Renal pelvis (tissue), 4 donors: ENCODE data around the gene UPP2. TPM values are rescaled to one million over a fixed set of nuclear protein-coding genes. Genes with fewer than 3 reads are reported as not detected.
A peak's percentile ranks its signal among the peaks of the same experiment; 100 is the strongest.

Experiments
- DNase-seq: peaks from one replicate; pipeline ENCODE4 v3.0.0-alpha.2; 2013
- polyA plus RNA-seq, 3 donors: library from polyadenylated mRNA; unstranded; fragments of 120-200 nt; gene quantifications; one replicate each; pipeline ENCODE4 v1.2.1, GENCODE V29; 2013; ENCODE audit not compliant: insufficient read length in 3 of 3

The UPP2 gene
- polyA plus RNA-seq, 3 donors: 7.2 to 9.7 (median 9.6) TPM

GRCh38 chr2:158102446-158102845 lies 770 bp downstream of the UPP2 start:
- DNase-seq: no peak

GRCh38 chr2:158103411-158104012 lies 1.8 kb downstream of the UPP2 start:
- no peak for DNase-seq

- no peak for DNase-seq
These were observed 3.2 kb downstream of the UPP2 start for GRCh38 chr2:158104903-158105302.

GRCh38 chr2:158112992-158113391 lies 11.3 kb downstream of the UPP2 start:
- no peak for DNase-seq

DNA sequence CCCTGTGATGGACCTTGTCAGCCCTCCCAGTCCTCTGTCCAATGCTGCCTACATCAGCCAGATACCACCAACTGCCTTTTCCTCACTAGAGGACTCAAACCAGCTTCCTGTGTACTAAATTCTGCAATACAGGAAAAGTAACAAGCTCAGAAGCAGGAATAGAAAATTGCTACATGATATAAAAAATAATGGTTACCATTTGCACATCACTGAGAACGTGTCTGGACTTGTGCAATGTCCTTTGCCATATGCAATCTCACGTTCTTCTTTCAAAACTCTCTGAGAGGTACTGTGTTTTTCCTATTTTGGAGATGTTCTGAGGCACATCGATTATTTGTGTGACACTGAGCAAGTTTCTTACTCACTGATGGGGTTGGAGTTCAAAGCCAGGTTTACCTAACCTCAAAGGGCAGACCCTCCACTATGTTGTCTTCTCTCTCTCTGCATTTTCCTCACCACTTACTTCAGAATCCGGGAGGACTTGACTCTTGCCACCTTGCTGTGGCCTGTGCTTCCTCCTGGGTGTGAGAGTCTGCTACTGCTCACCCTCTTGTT lies 12.1 kb downstream of the UPP2 start:
- DNase-seq: no peak

DNA sequence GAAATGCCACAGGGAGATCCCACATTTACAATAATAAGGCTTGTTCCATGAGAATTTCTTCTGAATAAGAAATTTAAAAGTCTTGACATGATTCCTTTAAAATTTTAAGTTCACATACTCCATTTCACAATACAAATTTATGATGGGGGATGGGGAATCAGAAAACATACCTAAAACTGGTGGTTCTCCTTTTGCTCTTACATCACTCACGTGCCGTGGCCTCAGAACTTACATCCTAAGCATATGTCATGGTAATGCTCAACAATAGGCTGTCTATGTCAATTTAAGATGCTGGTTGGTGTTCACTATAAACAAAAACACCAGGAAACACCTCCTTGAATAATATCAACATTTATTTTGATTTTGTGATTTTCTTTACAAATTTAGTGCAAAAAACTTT lies 12.8 kb downstream of the UPP2 start:
- no peak for DNase-seq

- DNase-seq: no peak
These were observed 13.6 kb downstream of the UPP2 start for GRCh38 chr2:158115202-158115767.

- no peak for DNase-seq
These were observed 15.3 kb downstream of the UPP2 start for GRCh38 chr2:158116936-158117335.

DNA sequence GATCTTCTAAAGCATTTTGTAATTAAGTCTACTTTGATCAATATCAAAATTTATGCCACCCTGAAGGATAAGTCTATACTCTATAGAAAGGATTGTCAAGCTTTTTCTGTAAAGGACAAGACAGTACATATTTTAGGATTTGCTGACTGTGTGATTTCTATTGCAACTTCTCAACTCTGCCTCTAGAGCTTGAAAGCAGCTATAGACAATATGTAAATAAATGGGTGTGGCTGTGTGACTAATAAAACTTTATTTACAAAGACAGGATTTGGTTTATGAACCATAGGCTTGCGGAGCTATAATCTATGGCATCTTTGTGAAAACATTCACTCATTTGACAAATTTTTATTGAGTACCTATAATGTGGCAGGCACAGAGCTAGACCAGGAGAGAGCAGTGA lies 18.4 kb downstream of the UPP2 start:
- no peak for DNase-seq

GRCh38 chr2:158120664-158121641 lies 19.3 kb downstream of the UPP2 start:
- no peak for DNase-seq

- DNase-seq: no peak
These were observed 23.2 kb downstream of the UPP2 start for GRCh38 chr2:158124896-158125295.

GRCh38 chr2:158125756-158126498 lies 24.3 kb downstream of the UPP2 start:
- no peak for DNase-seq

GRCh38 chr2:158127380-158127804 lies 25.7 kb downstream of the UPP2 start:
- DNase-seq: no peak

- DNase-seq: no peak
These were observed 26.7 kb downstream of the UPP2 start for GRCh38 chr2:158128168-158128973.

- no peak for DNase-seq
These were observed 27.4 kb downstream of the UPP2 start for GRCh38 chr2:158129037-158129436.

GRCh38 chr2:158130832-158131473 lies 29.3 kb downstream of the UPP2 start:
- no peak for DNase-seq

DNA sequence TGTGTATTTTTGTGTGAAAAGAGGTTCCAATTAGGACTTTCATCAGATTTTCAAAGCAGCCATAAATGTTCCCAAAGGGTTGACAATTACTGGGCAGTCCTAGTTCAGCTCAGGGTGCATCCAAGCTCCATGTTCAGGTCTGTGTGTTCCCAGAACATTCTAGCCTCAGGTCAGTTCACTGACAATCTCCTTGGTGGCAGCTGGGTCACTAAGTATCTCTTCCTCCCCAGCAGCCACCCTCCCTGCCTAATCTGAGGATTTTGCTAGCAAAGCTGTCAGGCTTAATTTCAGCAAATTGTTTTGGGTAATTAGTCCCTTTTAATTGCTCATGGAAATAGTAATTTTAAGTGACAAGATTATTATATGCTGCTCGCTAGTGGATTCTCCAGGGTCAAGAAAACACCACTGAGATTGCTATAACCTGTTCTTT lies 29.8 kb downstream of the UPP2 start:
- no peak for DNase-seq

DNA sequence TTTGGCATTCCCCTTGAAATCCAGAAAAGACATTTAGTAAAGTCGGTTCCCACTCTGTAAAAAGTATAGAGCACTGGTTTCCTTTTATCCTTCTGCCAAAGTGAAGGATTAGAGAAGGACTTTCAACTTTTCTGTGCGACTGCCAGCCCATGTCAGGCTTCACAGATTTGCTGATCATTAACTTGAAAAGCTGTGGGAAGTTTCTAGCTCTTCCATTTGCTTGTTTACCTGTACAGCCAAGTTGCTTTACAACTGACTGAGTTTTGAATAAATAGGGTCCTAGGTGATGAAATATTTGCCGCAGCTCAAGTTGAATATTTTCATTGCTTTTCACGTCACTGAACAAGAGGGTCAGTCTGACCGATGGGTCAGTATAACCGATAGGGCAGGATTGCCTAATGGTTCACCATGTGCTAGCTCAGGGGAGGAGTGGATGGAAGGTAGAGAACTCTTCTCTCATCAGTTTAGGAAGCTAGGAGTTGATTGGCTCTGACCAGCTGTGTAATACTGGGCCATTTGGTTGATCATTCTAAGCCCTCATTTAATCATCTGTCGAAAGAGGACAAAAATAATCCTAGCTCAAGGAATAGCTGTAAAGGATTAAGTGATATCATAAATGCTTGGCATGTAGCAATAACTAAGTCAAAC lies 30.4 kb downstream of the UPP2 start:
- peak; percentile 57 for DNase-seq

DNA sequence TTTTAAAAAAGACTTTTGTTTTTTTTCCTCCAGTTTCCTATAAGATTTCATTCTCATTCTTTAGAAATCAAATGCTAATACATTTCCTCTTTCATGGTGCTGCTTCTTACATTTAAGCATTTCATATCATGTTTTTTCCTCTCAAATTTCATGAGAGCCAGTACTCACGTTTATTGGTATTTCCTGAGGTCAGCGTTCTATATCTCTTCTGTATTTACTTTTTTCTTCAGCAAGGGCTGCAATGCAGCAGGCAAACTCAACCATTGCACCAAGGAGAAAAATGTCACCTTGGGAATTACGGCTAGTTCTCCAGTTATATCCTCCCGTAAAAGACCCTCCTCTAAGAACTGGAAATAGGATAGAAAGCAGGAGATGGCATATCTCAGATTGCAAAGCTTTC lies 32.4 kb downstream of the UPP2 start:
- DNase-seq: no peak

- DNase-seq: no peak
These were observed 33.0 kb downstream of the UPP2 start for GRCh38 chr2:158134655-158135054.
